Muscle of leg (tissue), 11 donors: Measurements from ENCODE around the gene GHITM. TPM values are rescaled to one million over a fixed set of nuclear protein-coding genes. Genes with fewer than 3 reads are reported as not detected.

Experiments
- DNase-seq: peaks from one replicate; pipeline ENCODE4 v3.0.0; 2013
- H3K27ac ChIP-seq: one replicate; pipeline ENCODE4 v1.5.1; 2013; ENCODE audit warnings: mild to moderate bottlenecking, low read length, control low read depth
- H3K27me3 ChIP-seq: one replicate; pipeline ENCODE4 v1.6.1; 2013; ENCODE audit warnings: low read length; ENCODE audit not compliant: control insufficient read depth, insufficient read depth
- H3K36me3 ChIP-seq: one replicate; pipeline ENCODE4 v1.6.1; 2013; ENCODE audit warnings: low read length; ENCODE audit not compliant: control insufficient read depth, insufficient read depth
- H3K4me1 ChIP-seq: one replicate; pipeline ENCODE4 v1.6.1; 2013; ENCODE audit warnings: low read length; ENCODE audit not compliant: control insufficient read depth, insufficient read depth
- H3K4me3 ChIP-seq: one replicate; pipeline ENCODE4 v1.5.1; 2013; ENCODE audit warnings: low read length, control low read depth
- H3K9me3 ChIP-seq: replicated peaks from 2 replicates; pipeline ENCODE4 v1.6.1; 2013; ENCODE audit warnings: low read depth, low read length; ENCODE audit not compliant: control insufficient read depth
- WGBS: methylation state at CpG from one replicate; pipeline ENCODE4 v1.1.5; 2013; ENCODE audit warnings: missing lambda C conversion rate; ENCODE audit not compliant: insufficient coverage; 5-methylcytosine and 5-hydroxymethylcytosine counted together
- polyA plus RNA-seq, 8 donors: library from polyadenylated mRNA; unstranded; fragments of 120-200 nt; gene quantifications; one replicate each; pipeline versions ENCODE4 v1.2.1 to v1.2.3, GENCODE V29; 2013; ENCODE audit warnings: inconsistent platforms in 1 of 8, low replicate concordance in 1 of 8; ENCODE audit not compliant: insufficient read length in 8 of 8, insufficient read depth in 1 of 8
- total RNA-seq: library from RNA; stranded (reverse); fragments of 120-200 nt; gene quantifications from one replicate; pipeline ENCODE4 v1.2.4, GENCODE V29; 2013

Gene GHITM
- total and polyA plus RNA-seq, 9 donors = 95.8 to 115 (median 105) TPM

DNA sequence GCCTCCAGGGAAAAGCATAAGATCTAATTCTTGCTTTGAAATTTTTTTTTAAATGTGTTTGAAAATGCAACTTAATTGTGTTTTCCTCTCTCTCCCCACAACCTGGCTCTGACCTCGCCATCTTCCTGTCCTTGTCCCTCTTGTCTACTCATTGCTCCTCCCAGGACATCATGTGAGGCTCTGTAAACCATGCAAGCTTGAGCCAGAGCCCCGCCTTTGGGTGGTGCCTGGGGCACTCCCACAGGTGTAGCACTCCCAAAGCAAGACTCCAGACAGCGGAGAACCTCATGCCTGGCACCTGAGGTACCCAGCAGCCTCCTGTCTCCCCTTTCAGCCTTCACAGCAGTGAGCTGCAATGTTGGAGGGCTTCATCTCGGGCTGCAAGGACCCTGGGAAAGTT is 45.2 kb downstream of the GHITM start:
- no peaks in the 10 kb centered on the region for H3K27me3 ChIP-seq
- H3K36me3 ChIP-seq = no peaks in the 10 kb centered on the region
- H3K4me1 ChIP-seq = peaks cover under 1% of the 10 kb centered on the region
- no peak for DNase-seq
- H3K27ac ChIP-seq = no peak overlapping the region
- H3K9me3 ChIP-seq = no peaks in the 10 kb centered on the region
- 50% methylated on average over 2 of the region's 4 CpGs for WGBS
- H3K4me3 ChIP-seq = no peak overlapping the region

- no peaks in the 10 kb centered on the region for H3K4me1 ChIP-seq
- WGBS = 62% methylated on average over 11 of the region's 11 CpGs
- no peaks in the 10 kb centered on the region for H3K9me3 ChIP-seq
- no peak for DNase-seq
- H3K36me3 ChIP-seq = no peaks in the 10 kb centered on the region
- no peak overlapping the region for H3K4me3 ChIP-seq
- H3K27me3 ChIP-seq = no peaks in the 10 kb centered on the region
- H3K27ac ChIP-seq = no peak overlapping the region
Measured at GRCh38 chr10:84185526-84186175, 46.3 kb downstream of the GHITM start.

DNA sequence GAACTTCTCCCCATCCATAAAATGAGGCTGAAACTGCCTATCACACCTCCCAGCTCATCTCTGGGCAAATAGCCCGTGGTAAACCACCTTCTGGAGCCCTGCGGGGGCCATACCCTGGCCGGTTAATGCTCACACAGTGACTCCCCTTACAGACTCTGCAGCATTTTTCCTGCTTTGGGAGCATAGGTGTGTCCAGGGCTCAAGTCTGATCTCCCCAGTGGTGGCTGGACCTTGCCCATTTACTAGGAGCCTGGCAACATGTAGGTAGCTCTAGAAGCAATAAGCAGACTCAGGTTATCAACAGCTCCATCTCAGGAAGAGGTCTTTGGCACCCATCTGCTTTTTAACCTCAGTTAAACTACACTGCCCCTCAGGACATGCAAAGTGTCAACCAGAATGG is 49.5 kb downstream of the GHITM start:
- Histone ChIP-seq H3K27me3 (peaks cover 16% of the 10 kb centered on the region), H3K27ac (no peak overlapping the region), H3K9me3 (no peaks in the 10 kb centered on the region), H3K36me3 (no peaks in the 10 kb centered on the region), H3K4me1 (no peaks in the 10 kb centered on the region), H3K4me3 (no peak overlapping the region)
- 51% methylated on average over 3 of the region's 3 CpGs for WGBS
- DNase-seq = no peak

DNA sequence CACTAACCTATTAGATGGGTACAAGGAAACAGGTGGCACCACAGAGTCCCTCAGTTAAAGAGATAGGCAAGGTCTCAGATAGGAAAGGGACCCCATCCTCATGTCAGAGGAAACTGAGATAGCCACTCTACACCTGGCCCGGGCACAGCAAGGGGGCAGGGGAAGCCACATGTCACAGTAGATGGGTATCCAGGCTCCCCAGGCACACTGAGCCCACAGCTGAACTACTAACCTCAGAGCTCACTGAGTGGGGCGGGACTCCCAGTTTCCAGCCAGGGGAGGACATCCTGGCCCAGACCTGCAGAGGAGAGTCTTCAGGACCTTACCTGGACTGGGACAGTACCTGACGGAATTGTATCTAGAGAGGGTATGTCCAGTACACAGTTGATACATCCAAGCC is 51.3 kb downstream of the GHITM start:
- no CpG with 5 or more reads among the region's 3 CpGs for WGBS
- Histone ChIP-seq H3K27ac (no peak overlapping the region), H3K36me3 (no peaks in the 10 kb centered on the region), H3K27me3 (peaks cover 33% of the 10 kb centered on the region), H3K9me3 (no peaks in the 10 kb centered on the region), H3K4me3 (no peak overlapping the region), H3K4me1 (peaks cover 12% of the 10 kb centered on the region)
- DNase-seq = no peak

GRCh38 chr10:84191106-84191505 is 51.8 kb downstream of the GHITM start:
- H3K36me3 ChIP-seq = no peaks in the 10 kb centered on the region
- H3K27ac ChIP-seq = no peak overlapping the region
- WGBS = 83% methylated on average over 5 of the region's 5 CpGs
- peaks cover 12% of the 10 kb centered on the region for H3K4me1 ChIP-seq
- H3K4me3 ChIP-seq = no peak overlapping the region
- DNase-seq = no peak
- no peaks in the 10 kb centered on the region for H3K9me3 ChIP-seq
- peaks cover 38% of the 10 kb centered on the region for H3K27me3 ChIP-seq

DNA sequence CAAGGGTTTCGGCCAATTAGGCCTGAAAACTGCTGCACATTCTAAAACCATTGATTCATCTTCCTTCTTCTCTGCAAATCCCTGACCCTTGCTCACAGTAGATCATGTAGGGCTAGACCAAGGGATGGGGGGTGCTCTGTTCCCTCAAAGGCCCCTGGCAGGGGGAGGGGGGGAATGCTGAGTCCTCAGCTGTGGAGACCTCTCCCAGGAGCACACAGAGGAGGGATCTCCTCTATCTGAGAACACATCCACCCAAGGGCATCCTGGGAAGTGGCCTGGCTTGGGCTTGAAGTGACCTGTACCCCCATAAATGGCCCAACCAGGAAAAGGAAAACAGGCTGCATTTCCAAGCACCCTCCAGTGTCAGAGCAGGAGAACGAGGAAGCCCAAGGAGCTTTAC is 54.0 kb downstream of the GHITM start:
- H3K27ac ChIP-seq = no peak overlapping the region
- no peaks in the 10 kb centered on the region for H3K9me3 ChIP-seq
- WGBS = 83% methylated on average over 1 of the region's 2 CpGs
- DNase-seq = no peak
- H3K4me1 ChIP-seq = peaks cover 12% of the 10 kb centered on the region
- H3K4me3 ChIP-seq = no peak overlapping the region
- no peaks in the 10 kb centered on the region for H3K36me3 ChIP-seq
- peaks cover 58% of the 10 kb centered on the region for H3K27me3 ChIP-seq

DNA sequence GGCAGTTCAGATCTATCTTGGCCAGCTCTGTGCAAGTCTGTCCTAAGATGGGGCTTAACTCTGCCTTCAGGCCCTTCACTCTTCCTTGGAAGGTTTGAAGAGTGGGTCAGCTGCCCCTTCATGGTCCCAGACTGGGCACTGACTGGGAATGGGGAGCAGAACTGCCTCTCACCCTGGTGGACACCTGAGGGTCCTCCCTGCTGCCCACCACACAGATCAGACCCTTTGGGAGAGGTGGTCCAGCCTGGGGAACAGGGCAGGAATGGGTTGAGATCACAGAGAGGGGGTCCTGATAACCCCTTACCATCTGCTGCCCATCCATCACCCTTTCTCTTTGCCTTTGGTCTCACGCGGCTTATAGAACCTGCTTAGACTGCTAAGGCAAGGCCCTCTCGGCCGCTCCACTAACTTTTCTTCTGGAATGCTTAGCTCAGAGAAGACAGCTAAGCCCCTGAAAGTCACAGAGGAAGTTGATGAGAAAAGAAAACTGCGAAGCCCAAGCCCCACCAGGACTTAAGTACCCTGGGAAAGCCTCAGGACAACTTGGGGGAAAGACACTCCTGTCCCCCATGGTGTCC is 54.6 kb downstream of the GHITM start:
- peaks cover 12% of the 10 kb centered on the region for H3K4me1 ChIP-seq
- H3K9me3 ChIP-seq = no peaks in the 10 kb centered on the region
- 40% methylated on average over 1 of the region's 5 CpGs for WGBS
- no peak for DNase-seq
- peak overlapping the region; percentile 33 for H3K4me3 ChIP-seq
- H3K27ac ChIP-seq = no peak overlapping the region
- no peaks in the 10 kb centered on the region for H3K36me3 ChIP-seq
- H3K27me3 ChIP-seq = peaks cover 58% of the 10 kb centered on the region

GRCh38 chr10:84194424-84195043 is 55.2 kb downstream of the GHITM start, which contains the start of gene CDHR1:
Gene CDHR1, plus strand, starts transcription at chr10:84194537. Its CDS starts 224 bp downstream, at chr10:84194761.
- Histone ChIP-seq H3K9me3 (no peaks in the 10 kb centered on the region), H3K4me1 (peaks cover 12% of the 10 kb centered on the region), H3K4me3 (peak within 1 kb of the TSS; percentile 33), H3K27me3 (peaks cover 58% of the 10 kb centered on the region), H3K36me3 (no peaks in the 10 kb centered on the region), H3K27ac (no peak within 1 kb of the TSS)
- DNase-seq = peak; percentile 26
- WGBS = under 1% methylated on average over 60 of the region's 61 CpGs

- 9% methylated on average over 37 of the region's 43 CpGs for WGBS
- H3K27me3 ChIP-seq = peaks cover 58% of the 10 kb centered on the region
- no peaks in the 10 kb centered on the region for H3K36me3 ChIP-seq
- H3K27ac ChIP-seq = no peak overlapping the region
- H3K4me3 ChIP-seq = no peak overlapping the region
- H3K4me1 ChIP-seq = peaks cover 12% of the 10 kb centered on the region
- DNase-seq = no peak
- no peaks in the 10 kb centered on the region for H3K9me3 ChIP-seq
Measured at GRCh38 chr10:84195044-84195830, 55.9 kb downstream of the GHITM start.

DNA sequence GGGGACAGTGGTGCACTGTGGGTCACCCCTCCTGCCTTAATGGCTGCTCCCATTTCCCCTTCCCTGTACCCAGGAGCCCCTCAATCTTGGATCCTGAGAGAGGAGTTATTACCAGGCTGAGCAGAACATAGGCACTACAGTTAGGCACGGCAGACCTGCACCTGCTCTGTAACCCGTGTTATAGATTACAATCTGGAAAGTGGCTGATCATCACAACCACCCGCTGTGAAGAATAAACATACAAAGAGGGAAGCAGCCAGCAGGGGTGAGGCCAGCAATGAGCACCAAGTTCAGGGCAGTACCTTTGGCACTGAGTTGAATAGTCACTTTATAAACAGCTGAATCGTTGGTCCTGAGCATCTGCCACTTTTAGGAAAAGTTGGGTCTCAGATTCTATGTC is 56.8 kb downstream of the GHITM start:
- Histone ChIP-seq H3K27me3 (peaks cover 58% of the 10 kb centered on the region), H3K27ac (no peak overlapping the region), H3K4me1 (peaks cover 12% of the 10 kb centered on the region), H3K9me3 (no peaks in the 10 kb centered on the region), H3K36me3 (no peaks in the 10 kb centered on the region), H3K4me3 (no peak overlapping the region)
- no peak for DNase-seq
- 49% methylated on average over 4 of the region's 4 CpGs for WGBS
